HG03159 (cell line): ENCODE data around the gene FAM20C.

ENCODE experiments used
- ATAC-seq: cut with Tn5 transposase; IDR thresholded peaks from one replicate; pipeline ENCODE4 v1.9.1; 2021; ENCODE audit warnings: mild to moderate bottlenecking, moderate library complexity; ENCODE audit not compliant: unreplicated experiment

The FAM20C gene

DNA sequence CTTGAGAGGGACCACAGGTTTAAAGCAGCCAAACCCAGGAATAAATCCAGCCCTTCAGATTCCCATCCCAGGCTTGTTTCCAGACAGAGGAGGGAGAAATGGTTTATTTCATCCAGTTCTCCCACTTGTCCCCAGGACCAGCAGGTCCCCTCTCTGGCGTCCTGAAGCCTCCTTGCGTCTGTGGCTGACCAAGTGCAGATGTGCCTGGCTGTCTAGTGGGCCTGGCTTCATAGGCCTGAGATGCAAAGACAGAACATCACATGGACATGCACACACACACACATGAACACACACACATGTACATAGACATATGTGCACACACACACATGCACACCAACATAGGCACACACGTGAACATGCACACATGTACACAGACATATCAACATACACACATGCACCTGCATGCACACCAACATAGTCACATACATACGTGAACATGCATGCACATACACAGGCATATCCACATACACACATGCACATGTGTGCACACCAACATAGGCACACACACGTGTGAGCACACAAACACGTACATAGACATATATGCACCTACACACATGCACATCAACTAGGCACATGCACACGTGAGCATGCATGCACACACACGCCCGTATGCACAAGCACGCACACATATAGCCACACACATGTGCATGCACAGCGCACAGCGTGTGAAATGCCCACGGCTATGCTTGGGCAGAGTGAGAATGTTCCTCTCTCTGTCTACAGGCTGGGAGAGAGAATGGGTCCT, 108.3 kb downstream of the FAM20C start:
- no peak for ATAC-seq

GRCh38 chr7:301291-302053, 109.1 kb downstream of the FAM20C start:
- no peak for ATAC-seq

- ATAC-seq: no peak
Observed at GRCh38 chr7:302054-302992, 110.0 kb downstream of the FAM20C start.

DNA sequence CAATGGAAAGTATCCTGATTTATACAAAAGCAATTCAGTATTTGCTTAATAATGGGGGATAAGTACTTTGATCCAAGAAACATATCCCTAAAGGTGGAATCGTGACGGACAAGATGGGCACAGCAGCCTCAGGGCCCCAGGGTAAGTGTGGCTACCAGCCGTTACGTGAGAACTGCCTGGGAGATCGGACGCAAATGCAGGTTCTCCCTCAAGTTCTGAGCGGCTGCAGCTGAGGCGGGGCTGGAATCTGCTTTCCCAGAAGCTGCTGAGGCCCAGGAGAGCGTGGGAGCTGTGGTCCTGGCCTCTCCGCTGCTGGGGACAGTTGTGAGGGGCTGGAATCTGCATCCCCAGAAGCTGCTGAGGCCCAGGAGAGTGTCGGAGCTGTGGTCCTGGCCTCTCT, 111.1 kb downstream of the FAM20C start:
- no peak for ATAC-seq

DNA sequence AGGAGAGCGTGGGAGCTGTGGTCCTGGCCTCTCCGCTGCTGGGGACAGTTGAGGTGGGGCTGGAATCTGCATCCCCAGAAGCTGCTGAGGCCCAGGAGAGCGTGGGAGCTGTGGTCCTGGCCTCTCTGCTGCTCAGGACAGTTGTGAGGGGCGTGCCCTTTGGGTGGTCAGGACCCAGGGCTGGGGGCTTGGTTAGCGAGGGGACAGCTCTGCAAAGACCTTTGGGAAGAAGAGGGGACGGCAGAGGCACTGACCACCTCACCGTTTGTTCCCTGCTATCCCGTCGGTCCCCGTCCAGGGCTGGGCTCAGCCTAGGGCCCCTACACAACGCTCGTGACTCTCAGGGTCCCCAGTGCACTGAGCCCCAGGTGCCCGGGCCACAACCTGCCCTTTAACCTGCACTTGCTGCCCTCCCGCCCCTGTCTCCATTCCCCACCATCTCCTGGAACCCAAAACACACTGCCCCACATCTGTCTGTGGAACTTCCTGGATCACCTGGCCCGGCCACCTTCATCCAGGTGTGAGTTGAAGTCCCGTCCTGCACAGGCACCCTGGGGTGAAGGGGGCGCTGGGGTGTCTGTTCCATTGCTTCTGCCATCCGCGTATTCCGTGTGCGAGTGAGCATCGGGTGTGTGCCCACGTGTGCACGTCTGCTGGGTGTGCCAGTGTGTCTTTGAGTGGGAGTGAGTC, 111.7 kb downstream of the FAM20C start:
- ATAC-seq: no peak

- ATAC-seq: no peak
Observed at GRCh38 chr7:304574-305409, 112.4 kb downstream of the FAM20C start.

DNA sequence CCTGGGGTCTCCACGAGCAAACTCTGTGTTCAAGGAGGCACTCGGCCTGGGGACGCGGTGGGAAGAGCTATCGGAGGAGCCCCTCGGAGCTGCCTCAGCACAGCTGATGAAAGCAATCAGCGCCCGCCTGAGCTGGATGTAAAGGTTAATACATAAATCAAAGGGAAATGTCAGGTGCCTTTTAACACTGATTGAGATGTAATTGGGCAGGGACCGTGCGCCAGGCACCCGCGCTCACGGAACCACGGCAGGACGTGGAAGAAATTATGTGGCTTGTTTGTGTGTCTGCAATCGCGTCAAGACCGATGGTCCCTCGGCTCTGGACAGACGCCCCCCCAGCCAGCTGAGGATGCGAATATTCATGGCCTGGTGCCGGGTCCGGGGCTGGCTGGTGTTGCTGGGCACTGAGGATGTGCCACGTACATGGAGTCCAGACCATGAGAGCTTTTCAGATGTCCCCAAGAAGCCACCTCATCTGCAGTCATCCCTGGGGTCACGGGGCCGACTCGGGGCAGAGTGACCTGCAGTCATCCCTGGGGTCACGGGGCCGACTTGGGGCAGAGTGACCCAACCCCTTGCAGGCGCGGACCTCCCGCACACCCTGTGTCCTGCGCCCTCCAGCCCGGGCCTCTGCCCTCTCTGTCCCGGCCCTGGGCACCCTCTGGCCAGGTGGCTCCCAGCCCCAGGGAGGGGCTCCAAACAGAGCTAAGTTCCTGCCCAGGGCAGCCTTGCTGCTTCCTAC, 113.2 kb downstream of the FAM20C start:
- ATAC-seq: no peak

GRCh38 chr7:307970-308369, 115.6 kb downstream of the FAM20C start:
- ATAC-seq: no peak

DNA sequence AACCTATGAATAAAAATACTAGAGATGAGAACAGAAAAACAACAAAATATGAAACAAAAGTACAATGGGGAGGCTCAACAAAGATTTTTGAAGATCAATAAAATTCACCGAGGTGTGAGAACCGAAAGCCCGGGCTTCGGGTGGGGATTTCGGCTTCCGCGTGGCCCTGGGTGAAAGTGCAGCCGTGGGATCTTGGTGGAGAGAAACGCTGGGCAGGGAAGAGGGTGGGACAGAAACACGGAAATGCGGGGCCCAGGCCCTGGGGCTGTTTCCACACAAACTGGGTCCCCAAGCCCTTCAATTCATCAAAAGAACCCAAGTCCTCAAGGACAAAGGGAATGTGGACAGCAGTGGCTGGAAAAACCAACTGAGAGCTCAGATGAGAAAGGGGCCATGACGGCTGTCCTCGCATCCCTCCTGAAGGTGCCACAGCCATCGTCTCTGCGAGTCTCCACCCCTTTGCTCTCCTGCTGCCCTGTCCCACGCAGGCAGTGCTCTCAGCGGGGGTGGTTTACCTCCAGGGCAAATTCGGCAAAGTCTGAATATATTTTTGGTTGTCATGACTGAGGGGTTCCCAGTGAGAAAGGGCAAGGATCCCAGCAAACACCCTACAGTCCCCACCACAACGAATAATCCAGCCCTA, 117.3 kb downstream of the FAM20C start:
- no peak for ATAC-seq
